WTC11 (cell line): ENCODE results near the gene ZNF678.

Source experiments
- ZNF416 ChIP-seq: fragments of 250-450 bp; sonication (Bioruptor Pico); IDR thresholded peaks from 2 replicates; pipeline ENCODE4 v1.9.0; 2021; ENCODE audit warnings: mild to moderate bottlenecking, inconsistent platforms
- TF ChIP-seq, protein P1 (sequence below): fragments of 200-600 bp; IDR thresholded peaks from 2 replicates; pipeline ENCODE4 v1.8.0; 2022; ENCODE audit warnings: antibody characterized with exemption

DNA sequence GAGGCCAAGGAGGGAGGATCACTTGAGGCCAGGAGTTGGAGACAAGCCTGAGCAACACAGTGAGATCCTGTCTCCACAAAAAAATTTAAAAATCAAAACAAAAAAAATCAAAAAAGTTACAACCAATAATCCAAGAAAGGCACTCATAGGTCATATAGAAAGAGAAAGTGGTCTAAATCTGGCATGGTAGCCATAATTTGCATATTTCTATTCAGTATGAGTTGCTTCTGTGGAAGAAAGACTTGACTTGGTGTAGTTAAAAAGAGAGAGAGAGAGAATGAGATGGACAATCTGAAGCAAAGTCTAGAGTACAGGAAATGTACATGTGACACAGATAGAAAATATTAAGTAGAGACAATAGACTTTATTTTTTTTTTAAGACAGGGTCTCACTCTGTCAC, 149.3 kb downstream of the ZNF678 start:
- TF ChIP-seq, protein P1, sequence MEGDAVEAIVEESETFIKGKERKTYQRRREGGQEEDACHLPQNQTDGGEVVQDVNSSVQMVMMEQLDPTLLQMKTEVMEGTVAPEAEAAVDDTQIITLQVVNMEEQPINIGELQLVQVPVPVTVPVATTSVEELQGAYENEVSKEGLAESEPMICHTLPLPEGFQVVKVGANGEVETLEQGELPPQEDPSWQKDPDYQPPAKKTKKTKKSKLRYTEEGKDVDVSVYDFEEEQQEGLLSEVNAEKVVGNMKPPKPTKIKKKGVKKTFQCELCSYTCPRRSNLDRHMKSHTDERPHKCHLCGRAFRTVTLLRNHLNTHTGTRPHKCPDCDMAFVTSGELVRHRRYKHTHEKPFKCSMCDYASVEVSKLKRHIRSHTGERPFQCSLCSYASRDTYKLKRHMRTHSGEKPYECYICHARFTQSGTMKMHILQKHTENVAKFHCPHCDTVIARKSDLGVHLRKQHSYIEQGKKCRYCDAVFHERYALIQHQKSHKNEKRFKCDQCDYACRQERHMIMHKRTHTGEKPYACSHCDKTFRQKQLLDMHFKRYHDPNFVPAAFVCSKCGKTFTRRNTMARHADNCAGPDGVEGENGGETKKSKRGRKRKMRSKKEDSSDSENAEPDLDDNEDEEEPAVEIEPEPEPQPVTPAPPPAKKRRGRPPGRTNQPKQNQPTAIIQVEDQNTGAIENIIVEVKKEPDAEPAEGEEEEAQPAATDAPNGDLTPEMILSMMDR = no peak
- TF ChIP-seq ZNF416 (CRISPR knock-in tag) = no peak
